ENCODE measurements around the gene ATP6V0C. TPM values are rescaled to one million over a fixed set of nuclear protein-coding genes. Genes with fewer than 3 reads are reported as not detected.

ATP6V0C gene
- total and polyA plus RNA-seq, 2 of the 13 experiments (the other 11 are each of a cell fraction or from before 2014, with no cell fraction given) = 10.4 to 20.1 TPM

- FAIRE-seq (no peak), ATAC-seq (no peak), DNase-seq (ENCODE audit: low spot score) (no peak)
- no peak overlapping the region for H3K4me3 ChIP-seq (replicated peaks in 1 of 3; ENCODE audit: insufficient read depth in 1 of 3, low read depth in 2 of 3, low read length in 3 of 3)
- no TSS peak for BruUV-seq (replicated peaks)
- WGBS (ENCODE audit: low lambda C conversion rate) = 50% methylated on average over 2 of the region's 7 CpGs
- TF ChIP-seq CHD4 (IDR thresholded peaks at IDR 0.05; ENCODE audit: borderline replicate concordance, low read length) (no peak), ZNF576 (CRISPR knock-in tag; IDR thresholded peaks at IDR 0.05) (no peak), NFE2L1 (CRISPR knock-in tag; IDR thresholded peaks at IDR 0.05; ENCODE audit: borderline replicate concordance) (no peak), MEIS2 (CRISPR knock-in tag; IDR thresholded peaks at IDR 0.05) (no peak), ZNF530 (CRISPR knock-in tag; IDR thresholded peaks at IDR 0.05; ENCODE audit: low read depth) (no peak), RAD51 (IDR thresholded peaks at IDR 0.05; ENCODE audit: borderline replicate concordance) (no peak), ZNF800 (CRISPR knock-in tag; IDR thresholded peaks at IDR 0.05) (no peak), ETV5 (CRISPR knock-in tag; IDR thresholded peaks at IDR 0.05; ENCODE audit: borderline replicate concordance) (no peak)
- H3K9me3 ChIP-seq (ENCODE audit: low read length) = no peaks in the 10 kb centered on the region
- peaks cover 8 to 25% of the 10 kb centered on the region in 2 experiments for H3K27me3 ChIP-seq (ENCODE audit: control insufficient read depth in 1 of 2, insufficient read depth in 2 of 2, low read length in 2 of 2)
- H3K79me2 ChIP-seq (ENCODE audit: insufficient read depth, low read length) = no peaks in the 10 kb centered on the region
- H2AFZ ChIP-seq (ENCODE audit: low read length) = no peak overlapping the region
- CTCF ChIA-PET (ENCODE audit: low intra/inter-chr PET ratio, low total read pairs) = no interaction called here
- POLR2A ChIA-PET = interaction anchor here (1.3 kb wide), 1 partner anchor 40 kb away, joined by 3 read pairs; no protein-coding TSS in a partner anchor
- no peaks in the 10 kb centered on the region; the same call in 1 of the 2 replicates for H4K20me1 ChIP-seq (ENCODE audit: insufficient read depth, low read length)
- H3K36me3 ChIP-seq (replicated peaks in 1 of 2; ENCODE audit: control insufficient read depth in 1 of 2, insufficient read depth in 2 of 2, low read length in 2 of 2) = no peaks in the 10 kb centered on the region
- in situ Hi-C loops (cut with HindIII; ENCODE audit: extremely low pct_ligation_motif_present, low pct_unique_long_range_greater_than_20kb) (no loop called here), intact Hi-C loops (cut with micrococcal nuclease; ENCODE audit: unreplicated experiment) (loop anchor here (5.0 kb wide), 1 partner anchor 38 kb away; no protein-coding TSS in a partner anchor)
- peaks cover 51% of the 10 kb centered on the region for H3K4me1 ChIP-seq (ENCODE audit: insufficient read depth, low read length)
- peak overlapping the region; percentile 89; the same call in 1 of the 2 replicates for H3K4me2 ChIP-seq (ENCODE audit: low read depth, low read length)
- no peak overlapping the region for H3K9ac ChIP-seq (ENCODE audit: insufficient read depth, low read depth, low read length)
- H3K27ac ChIP-seq (ENCODE audit: extremely low read length, insufficient read depth, low read length) = no peak overlapping the region
Measured at GRCh38 chr16:2470234-2470601, 43.5 kb upstream of the ATP6V0C start.
